Small intestine (tissue), 7 donors: Measurements from ENCODE around the gene ARHGEF19. TPM values are rescaled to one million over a fixed set of nuclear protein-coding genes. Genes with fewer than 3 reads are reported as not detected.
A peak's percentile ranks its signal among the peaks of the same experiment; 100 is the strongest.

Experiments
- DNase-seq, 2 donors: peaks; one replicate each; pipeline versions ENCODE4 v3.0.0 to v3.0.0-alpha.2; 2013
- FAIRE-seq: peaks from 2 replicates; lab custom pipeline; 2012; peaks lifted over from hg19 to GRCh38; lab: Jason Lieb, UNC
- H3K27ac ChIP-seq, 3 donors: one replicate each; pipeline ENCODE4 v1.5.1; 2013; ENCODE audit warnings: low read length in 2 of 3, mild to moderate bottlenecking in 2 of 3, control low read depth in 1 of 3, inconsistent platforms in 1 of 3, low read depth in 1 of 3, moderate library complexity in 1 of 3
- H3K27me3 ChIP-seq, 3 donors: one replicate each; pipeline ENCODE4 v1.6.1; 2013; ENCODE audit warnings: low read length in 3 of 3, inconsistent platforms in 1 of 3; ENCODE audit not compliant: control insufficient read depth in 3 of 3, insufficient read depth in 3 of 3
- H3K36me3 ChIP-seq, 3 donors: one replicate each; pipeline ENCODE4 v1.6.1; 2013; ENCODE audit warnings: low read length in 3 of 3, inconsistent platforms in 1 of 3, low read depth in 1 of 3, mild to moderate bottlenecking in 1 of 3, moderate library complexity in 1 of 3; ENCODE audit not compliant: control insufficient read depth in 3 of 3, insufficient read depth in 2 of 3
- H3K4me1 ChIP-seq, 3 donors: one replicate each; pipeline ENCODE4 v1.6.1; 2013; ENCODE audit warnings: low read length in 2 of 3, inconsistent platforms in 1 of 3, low read depth in 1 of 3, mild to moderate bottlenecking in 1 of 3, moderate library complexity in 1 of 3; ENCODE audit not compliant: control insufficient read depth in 3 of 3, insufficient read depth in 2 of 3
- H3K4me3 ChIP-seq, 3 donors: one replicate each; pipeline ENCODE4 v1.5.1; 2013; ENCODE audit warnings: low read length in 3 of 3, control low read depth in 1 of 3, inconsistent platforms in 1 of 3, low read depth in 1 of 3, mild to moderate bottlenecking in 1 of 3, moderate library complexity in 1 of 3
- H3K9me3 ChIP-seq, 2 donors: one replicate each; pipeline ENCODE4 v1.6.1; 2013; ENCODE audit warnings: low read depth in 1 of 2, low read length in 1 of 2; ENCODE audit not compliant: control insufficient read depth in 2 of 2, insufficient read depth in 1 of 2
- WGBS, 3 donors: extraction: QIAGEN DNeasy Blood & Tissue Kit; methylation state at CpG; one replicate each; pipeline ENCODE4 v1.1.7; 2013; 5-methylcytosine and 5-hydroxymethylcytosine counted together
- polyA plus RNA-seq, 4 donors: library from polyadenylated mRNA; stranded (reverse) in 3 of 4; unstranded in 1 of 4; fragments of 200-250 nt in 3 of 4; fragments of 120-200 nt in 1 of 4; gene quantifications; one replicate each; pipeline versions ENCODE4 v1.2.1 to v1.2.3, GENCODE V29; 2013
- donor health status: healthy with polysubstance abuse.
- donor health status: control.
- donor health status: control.
- donor health status: Bipolar disorder and iron deficiency.
- donor health status: healthy.

The ARHGEF19 gene
- polyA plus RNA-seq, 4 donors: 2.2 to 14.0 (median 7.5) TPM

- no peak for FAIRE-seq
- Histone ChIP-seq H3K27ac (no peak overlapping the region), H3K27me3 (no peaks in the 10 kb centered on the region), H3K4me1 (peaks cover 0 to 28% (median 0%) of the 10 kb centered on the region in 3 donors), H3K9me3 (no peaks in the 10 kb centered on the region), H3K4me3 (no peak overlapping the region), H3K36me3 (no peaks in the 10 kb centered on the region)
- WGBS, 3 donors: 18 to 63% (median 38%) methylated on average over 13 of the region's 13 CpGs
- peak in 1 of 2 donors; percentile 64 for DNase-seq
These were observed 29.3 kb downstream of the ARHGEF19 start for GRCh38 chr1:16183179-16183578.

- Histone ChIP-seq H3K4me3 (no peak overlapping the region), H3K9me3 (no peaks in the 10 kb centered on the region), H3K36me3 (no peaks in the 10 kb centered on the region), H3K27me3 (no peaks in the 10 kb centered on the region), H3K4me1 (peaks cover 0 to 32% (median 0%) of the 10 kb centered on the region in 3 donors), H3K27ac (peak overlapping the region in 2 of 3 donors; percentile 63 to 92)
- 63 to 79% (median 74%) methylated on average over 17 to 18 of the region's 18 CpGs for WGBS, 3 donors
- peak in 1 of 2 donors; percentile 52 for DNase-seq
- FAIRE-seq: no peak
These were observed 30.3 kb downstream of the ARHGEF19 start for GRCh38 chr1:16181887-16182719.

GRCh38 chr1:16180291-16180824 is 32.1 kb downstream of the ARHGEF19 start:
- 84 to 90% (median 89%) methylated on average over 13 of the region's 13 CpGs for WGBS, 3 donors
- no peak overlapping the region for H3K27ac ChIP-seq
- DNase-seq (no peak), FAIRE-seq (no peak)
- H3K9me3 ChIP-seq: no peaks in the 10 kb centered on the region
- no peaks in the 10 kb centered on the region for H3K36me3 ChIP-seq
- no peak overlapping the region for H3K4me3 ChIP-seq
- H3K4me1 ChIP-seq: peaks cover 0 to 50% (median 5%) of the 10 kb centered on the region in 3 donors
- H3K27me3 ChIP-seq: no peaks in the 10 kb centered on the region

GRCh38 chr1:16178596-16179497 is 33.6 kb downstream of the ARHGEF19 start:
- Histone ChIP-seq H3K36me3 (no peaks in the 10 kb centered on the region), H3K4me1 (peaks cover 5 to 64% (median 8%) of the 10 kb centered on the region in 3 donors), H3K9me3 (no peaks in the 10 kb centered on the region), H3K4me3 (no peak overlapping the region), H3K27me3 (no peaks in the 10 kb centered on the region), H3K27ac (peak overlapping the region; percentile 48 to 82 (median 62))
- WGBS, 3 donors: 47 to 74% (median 52%) methylated on average over 19 of the region's 19 CpGs
- FAIRE-seq: no peak
- DNase-seq: peak; percentile 72 to 78

GRCh38 chr1:16177306-16177705 is 35.1 kb downstream of the ARHGEF19 start:
- H3K4me3 ChIP-seq: no peak overlapping the region
- no peaks in the 10 kb centered on the region for H3K36me3 ChIP-seq
- H3K4me1 ChIP-seq: peaks cover 5 to 75% (median 11%) of the 10 kb centered on the region in 3 donors
- no peak for FAIRE-seq
- H3K27ac ChIP-seq: peak overlapping the region in 2 of 3 donors; percentile 1 to 80
- WGBS, 3 donors: 87 to 95% (median 92%) methylated on average over 4 of the region's 4 CpGs
- no peaks in the 10 kb centered on the region for H3K9me3 ChIP-seq
- no peaks in the 10 kb centered on the region for H3K27me3 ChIP-seq
- DNase-seq: no peak

GRCh38 chr1:16176653-16177052 is 35.8 kb downstream of the ARHGEF19 start:
- Histone ChIP-seq H3K4me1 (peaks cover 5 to 75% (median 14%) of the 10 kb centered on the region in 3 donors), H3K4me3 (no peak overlapping the region), H3K27me3 (no peaks in the 10 kb centered on the region), H3K9me3 (no peaks in the 10 kb centered on the region), H3K27ac (peak overlapping the region in 2 of 3 donors; percentile 80 to 91), H3K36me3 (no peaks in the 10 kb centered on the region)
- FAIRE-seq (no peak), DNase-seq (no peak)
- WGBS, 3 donors: 65 to 87% (median 73%) methylated on average over 7 of the region's 7 CpGs

- Histone ChIP-seq H3K27ac (peak overlapping the region; percentile 34 to 91 (median 87)), H3K36me3 (no peaks in the 10 kb centered on the region), H3K4me1 (peaks cover 5 to 80% (median 16%) of the 10 kb centered on the region in 3 donors), H3K9me3 (no peaks in the 10 kb centered on the region), H3K27me3 (no peaks in the 10 kb centered on the region), H3K4me3 (no peak overlapping the region)
- 17 to 38% (median 24%) methylated on average over 23 to 24 of the region's 24 CpGs for WGBS, 3 donors
- FAIRE-seq (no peak), DNase-seq (peak; percentile 70 to 76)
These were observed 36.6 kb downstream of the ARHGEF19 start for GRCh38 chr1:16175610-16176553.
